ENCODE data around the gene DHX34. TPM values are rescaled to one million over a fixed set of nuclear protein-coding genes. Genes with fewer than 3 reads are reported as not detected.

The DHX34 gene
- total RNA-seq, 6 donors from 2014 or later: 8.4 to 80.7 (median 19.4) TPM

DNA sequence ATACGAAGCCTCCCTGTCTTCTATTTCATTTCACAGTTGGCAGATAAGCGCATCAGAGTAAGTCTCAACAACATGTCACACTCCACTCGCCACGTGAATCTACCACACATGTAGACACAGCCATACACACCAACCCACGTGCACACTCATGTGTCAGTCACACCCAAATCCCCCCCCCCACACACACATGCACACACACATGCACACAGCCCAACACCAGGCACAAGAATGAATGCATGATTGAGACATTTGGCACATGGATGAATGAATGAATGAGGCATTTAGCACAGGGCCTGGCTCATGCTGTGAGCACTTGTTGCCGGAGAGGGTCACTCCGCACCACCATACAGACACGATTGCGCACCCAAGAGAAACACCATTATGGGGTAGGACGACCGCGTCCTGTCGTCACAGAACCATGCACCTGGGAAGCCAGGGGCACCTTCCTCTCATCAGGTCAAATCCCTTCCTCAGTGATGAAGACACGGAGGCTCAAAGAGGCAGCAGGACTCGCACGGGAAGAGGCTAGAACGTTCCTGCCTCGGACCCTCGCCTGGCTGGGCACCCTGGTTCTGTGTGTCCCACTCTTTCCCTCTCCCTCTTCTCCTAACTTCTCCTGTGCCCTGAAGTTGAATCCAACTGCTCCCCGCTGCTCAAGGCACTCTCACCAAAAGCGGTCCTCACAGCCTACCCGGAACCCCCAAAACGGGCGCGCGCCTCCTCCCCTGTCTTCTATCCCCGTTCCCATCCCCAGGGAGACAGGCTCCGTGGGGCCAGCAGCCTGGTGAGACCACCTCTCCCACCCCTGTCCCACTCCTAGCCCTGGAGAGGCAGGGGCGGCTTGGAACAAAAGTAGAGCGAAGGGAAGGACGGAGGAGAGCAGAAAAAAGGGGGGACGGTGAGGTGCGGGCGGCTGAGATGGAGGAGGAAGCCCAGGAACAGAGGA is 68.9 kb downstream of the DHX34 start:
- TF ChIP-seq POLR2AphosphoS5 (IDR thresholded peaks at IDR 0.05): no peak
- no peak for TF ChIP-seq POLR2A (IDR thresholded peaks at IDR 0.05)
- no peak for TF ChIP-seq EP300 (IDR thresholded peaks at IDR 0.05)
- TF ChIP-seq, protein P1, sequence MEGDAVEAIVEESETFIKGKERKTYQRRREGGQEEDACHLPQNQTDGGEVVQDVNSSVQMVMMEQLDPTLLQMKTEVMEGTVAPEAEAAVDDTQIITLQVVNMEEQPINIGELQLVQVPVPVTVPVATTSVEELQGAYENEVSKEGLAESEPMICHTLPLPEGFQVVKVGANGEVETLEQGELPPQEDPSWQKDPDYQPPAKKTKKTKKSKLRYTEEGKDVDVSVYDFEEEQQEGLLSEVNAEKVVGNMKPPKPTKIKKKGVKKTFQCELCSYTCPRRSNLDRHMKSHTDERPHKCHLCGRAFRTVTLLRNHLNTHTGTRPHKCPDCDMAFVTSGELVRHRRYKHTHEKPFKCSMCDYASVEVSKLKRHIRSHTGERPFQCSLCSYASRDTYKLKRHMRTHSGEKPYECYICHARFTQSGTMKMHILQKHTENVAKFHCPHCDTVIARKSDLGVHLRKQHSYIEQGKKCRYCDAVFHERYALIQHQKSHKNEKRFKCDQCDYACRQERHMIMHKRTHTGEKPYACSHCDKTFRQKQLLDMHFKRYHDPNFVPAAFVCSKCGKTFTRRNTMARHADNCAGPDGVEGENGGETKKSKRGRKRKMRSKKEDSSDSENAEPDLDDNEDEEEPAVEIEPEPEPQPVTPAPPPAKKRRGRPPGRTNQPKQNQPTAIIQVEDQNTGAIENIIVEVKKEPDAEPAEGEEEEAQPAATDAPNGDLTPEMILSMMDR (IDR thresholded peaks at IDR 0.05): no peak
- Histone ChIP-seq H3K4me3 (peak overlapping the region in 3 of 4 donors; percentile 44 to 49 (median 45)), H3K4me1 (peaks cover 0 to 32% (median 3%) of the 10 kb centered on the region in 4 donors), H3K36me3 (no peaks in the 10 kb centered on the region), H3K27me3 (peaks cover 4 to 54% (median 25%) of the 10 kb centered on the region in 4 donors), H3K9me3 (no peaks in the 10 kb centered on the region), H3K27ac (no peak overlapping the region)
- ATAC-seq (ENCODE audit: low FRiP score in 2 of 2) (no peak), DNase-seq (no peak)
- WGBS, 2 donors: 5 to 7% methylated on average over 18 to 34 of the region's 34 CpGs

DNA sequence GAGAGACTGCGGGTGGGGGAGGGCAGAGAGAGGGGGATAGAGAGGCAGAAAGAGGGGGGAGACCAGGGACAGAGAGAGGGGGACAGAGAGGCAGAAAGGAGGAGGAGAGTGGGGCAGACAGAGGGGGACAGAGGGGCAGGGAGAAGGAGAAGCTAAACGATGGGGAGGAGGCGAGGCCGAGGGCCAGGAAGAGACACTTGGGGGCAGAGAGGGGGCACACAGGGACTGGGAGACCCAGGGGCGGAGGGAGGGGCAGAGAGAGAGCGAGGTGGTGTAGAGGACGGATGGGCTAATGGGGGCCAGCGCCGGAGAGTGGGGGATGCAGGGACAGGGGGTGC is 69.5 kb downstream of the DHX34 start:
- peaks cover 4 to 54% (median 29%) of the 10 kb centered on the region in 4 donors for H3K27me3 ChIP-seq
- peak overlapping the region in 3 of 4 donors; percentile 44 to 49 (median 45) for H3K4me3 ChIP-seq
- H3K9me3 ChIP-seq: no peaks in the 10 kb centered on the region
- H3K4me1 ChIP-seq: peaks cover 0 to 32% (median 3%) of the 10 kb centered on the region in 4 donors
- DNase-seq: no peak
- TF ChIP-seq POLR2A (IDR thresholded peaks at IDR 0.05) (no peak), POLR2AphosphoS5 (IDR thresholded peaks at IDR 0.05) (no peak), EP300 (IDR thresholded peaks at IDR 0.05) (no peak)
- TF ChIP-seq, protein P1 (IDR thresholded peaks at IDR 0.05): no peak
- no peaks in the 10 kb centered on the region for H3K36me3 ChIP-seq
- WGBS, 2 donors: 0 to 1% methylated on average over 6 to 9 of the region's 9 CpGs
- no peak overlapping the region for H3K27ac ChIP-seq
- ATAC-seq (ENCODE audit: low FRiP score in 2 of 2): no peak

DNA sequence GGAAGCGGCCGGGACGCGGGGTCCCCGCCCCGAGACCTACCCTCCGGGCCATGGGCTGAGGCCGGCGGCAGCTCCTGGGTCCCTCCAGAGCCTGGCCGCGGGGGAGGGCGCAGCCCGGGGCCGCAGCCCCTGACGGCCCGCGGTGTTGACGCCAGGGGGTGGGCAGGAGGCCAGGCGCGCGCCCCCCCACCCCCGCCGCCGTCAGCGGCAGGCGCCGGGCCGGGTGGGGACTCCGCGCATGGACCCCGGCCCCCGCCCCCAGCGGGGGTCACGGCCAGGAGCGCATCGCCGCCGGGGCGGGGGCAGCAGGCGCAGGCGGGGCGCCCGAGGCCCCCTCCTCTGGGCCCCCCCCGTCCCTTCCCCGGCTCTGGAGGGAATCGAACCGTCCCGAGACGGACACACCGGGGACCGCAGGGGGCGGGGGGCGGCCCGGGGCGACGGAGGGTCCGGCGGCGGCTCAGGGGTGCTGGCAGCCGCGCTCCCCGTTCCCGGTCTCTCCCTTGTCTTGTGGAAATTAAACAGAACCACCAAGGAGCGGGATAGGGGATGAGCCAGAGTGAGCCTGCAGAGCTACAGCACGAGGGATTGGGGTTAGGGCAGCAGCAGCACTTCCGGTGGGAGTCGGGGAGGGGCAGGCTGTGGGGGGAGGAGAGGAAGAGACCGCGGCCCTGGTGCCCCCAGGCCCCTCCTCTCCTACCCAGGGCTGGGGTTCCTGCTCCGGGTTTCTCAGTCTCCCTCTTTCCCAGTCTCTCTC is 70.1 kb downstream of the DHX34 start, which contains the start of gene MEIS3:
MEIS3 (minus strand) TSS at position 498 of the 754 bp plus-strand sequence; CDS start at position 52, 446 bp downstream.
- Histone ChIP-seq H3K9me3 (no peaks in the 10 kb centered on the region), H3K4me1 (peaks cover 0 to 32% (median 3%) of the 10 kb centered on the region in 4 donors), H3K27me3 (peaks cover 4 to 54% (median 30%) of the 10 kb centered on the region in 4 donors), H3K36me3 (no peaks in the 10 kb centered on the region), H3K4me3 (peak within 1 kb of the TSS in 3 of 4 donors; percentile 44 to 49 (median 45)), H3K27ac (no peak within 1 kb of the TSS)
- ATAC-seq (ENCODE audit: low FRiP score in 2 of 2) (peak in 1 of 2 donors; percentile 23), DNase-seq (peak in 1 of 2 donors; percentile 85)
- WGBS, 2 donors: 0 to 1% methylated on average over 8 to 16 of the region's 70 CpGs
- TF ChIP-seq EP300 (IDR thresholded peaks at IDR 0.05): no peak
- TF ChIP-seq, protein P1 (IDR thresholded peaks at IDR 0.05): no peak
- no peak for TF ChIP-seq POLR2AphosphoS5 (IDR thresholded peaks at IDR 0.05)
- no peak for TF ChIP-seq POLR2A (IDR thresholded peaks at IDR 0.05)

DNA sequence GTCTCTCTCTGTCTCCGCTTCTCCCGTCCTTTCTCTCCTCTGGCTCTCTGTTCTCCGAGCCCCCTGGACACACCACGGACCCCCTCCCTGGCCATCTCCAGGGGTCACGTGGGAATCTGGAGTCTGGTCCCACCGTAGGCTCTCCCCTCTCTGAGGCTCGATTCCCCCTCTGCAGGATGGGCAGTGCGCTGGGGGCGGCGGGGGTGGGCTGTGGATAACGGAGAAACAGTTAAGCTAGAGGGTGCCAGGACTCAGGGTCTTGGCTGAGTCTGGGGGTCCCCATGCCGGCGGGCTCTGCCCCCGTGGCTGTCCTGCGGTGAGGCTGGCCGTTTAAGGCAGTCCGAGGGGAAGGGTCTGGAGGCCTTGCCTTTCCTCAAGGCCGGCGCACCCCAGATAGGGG is 70.7 kb downstream of the DHX34 start:
- H3K4me3 ChIP-seq: no peak overlapping the region
- H3K27ac ChIP-seq: no peak overlapping the region
- 8% methylated on average over 19 of the region's 19 CpGs for WGBS, 2 donors
- DNase-seq (peak in 1 of 2 donors; percentile 64), ATAC-seq (ENCODE audit: low FRiP score in 2 of 2) (no peak)
- H3K4me1 ChIP-seq: peaks cover 0 to 32% (median 3%) of the 10 kb centered on the region in 4 donors
- peaks cover 4 to 54% (median 30%) of the 10 kb centered on the region in 4 donors for H3K27me3 ChIP-seq
- no peak for TF ChIP-seq POLR2AphosphoS5 (IDR thresholded peaks at IDR 0.05)
- TF ChIP-seq, protein P1 (IDR thresholded peaks at IDR 0.05): no peak
- no peak for TF ChIP-seq EP300 (IDR thresholded peaks at IDR 0.05)
- no peak for TF ChIP-seq POLR2A (IDR thresholded peaks at IDR 0.05)
- H3K9me3 ChIP-seq: no peaks in the 10 kb centered on the region
- H3K36me3 ChIP-seq: no peaks in the 10 kb centered on the region

Measured in upper lobe of left lung (tissue), 6 donors.